ENCODE data around the gene MORN5.

GRCh38 chr9:122159925-122160246 lies 178 bp downstream of the MORN5 start:
- TF ChIP-seq CTCF (IDR thresholded peaks at IDR 0.05) = no peak
- TF ChIP-seq POLR2AphosphoS5 (IDR thresholded peaks at IDR 0.05; ENCODE audit: low read depth, low read length) = no peak
- TF ChIP-seq REST (IDR thresholded peaks at IDR 0.05; ENCODE audit: insufficient read depth in 1 of 2, low read depth in 2 of 2, low read length in 1 of 2) = no peak

All from Panc1 (cell line).